Measurements from ENCODE around the gene TTLL11.

The TTLL11 gene

DNA sequence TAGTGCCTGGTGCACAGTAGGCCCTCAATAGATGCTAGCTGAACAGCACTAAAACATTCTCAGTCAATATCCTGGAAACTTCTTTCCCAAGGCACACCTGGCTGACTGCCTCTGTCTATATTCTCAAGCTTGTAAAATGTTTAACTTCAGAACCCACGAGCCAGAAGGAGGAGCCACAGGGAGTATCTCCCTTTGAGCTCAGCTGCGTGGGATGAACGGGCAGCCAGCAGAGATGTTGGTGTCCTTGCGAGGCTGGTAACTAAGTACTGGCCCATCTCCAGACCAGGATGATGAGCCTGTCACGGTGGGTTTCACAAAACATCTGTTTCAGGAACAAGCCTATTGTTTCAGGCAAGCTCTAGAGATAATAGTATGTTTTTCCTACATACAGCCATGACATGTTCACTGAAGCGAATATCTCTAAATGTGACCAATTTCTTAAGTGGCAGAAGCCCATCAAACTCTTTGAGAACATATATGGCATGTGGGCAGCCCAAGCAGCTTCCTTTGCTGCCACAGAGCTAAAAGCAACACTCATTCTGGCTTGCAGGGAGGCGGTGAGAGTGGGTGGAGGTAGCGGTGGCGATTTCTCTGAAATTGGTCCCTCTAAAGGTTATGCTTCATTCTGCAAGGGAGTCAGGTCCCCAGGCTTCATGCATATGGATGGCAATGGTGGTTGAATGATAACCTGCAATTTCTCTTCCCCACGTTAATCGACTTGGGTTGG, 206.2 kb downstream of the TTLL11 start:
- ChIA-PET POLR2A (no interaction called here), CTCF (interaction anchor here (0.6 to 1.4 kb wide), 5 partner anchors 8 to 140 kb away, joined by 3 to 4 read pairs (median 3); no protein-coding TSS in a partner anchor)
- TF ChIP-seq, protein P1, sequence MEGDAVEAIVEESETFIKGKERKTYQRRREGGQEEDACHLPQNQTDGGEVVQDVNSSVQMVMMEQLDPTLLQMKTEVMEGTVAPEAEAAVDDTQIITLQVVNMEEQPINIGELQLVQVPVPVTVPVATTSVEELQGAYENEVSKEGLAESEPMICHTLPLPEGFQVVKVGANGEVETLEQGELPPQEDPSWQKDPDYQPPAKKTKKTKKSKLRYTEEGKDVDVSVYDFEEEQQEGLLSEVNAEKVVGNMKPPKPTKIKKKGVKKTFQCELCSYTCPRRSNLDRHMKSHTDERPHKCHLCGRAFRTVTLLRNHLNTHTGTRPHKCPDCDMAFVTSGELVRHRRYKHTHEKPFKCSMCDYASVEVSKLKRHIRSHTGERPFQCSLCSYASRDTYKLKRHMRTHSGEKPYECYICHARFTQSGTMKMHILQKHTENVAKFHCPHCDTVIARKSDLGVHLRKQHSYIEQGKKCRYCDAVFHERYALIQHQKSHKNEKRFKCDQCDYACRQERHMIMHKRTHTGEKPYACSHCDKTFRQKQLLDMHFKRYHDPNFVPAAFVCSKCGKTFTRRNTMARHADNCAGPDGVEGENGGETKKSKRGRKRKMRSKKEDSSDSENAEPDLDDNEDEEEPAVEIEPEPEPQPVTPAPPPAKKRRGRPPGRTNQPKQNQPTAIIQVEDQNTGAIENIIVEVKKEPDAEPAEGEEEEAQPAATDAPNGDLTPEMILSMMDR (IDR thresholded peaks at IDR 0.05; ENCODE audit: control extremely low read depth, extremely low read depth, low read depth, missing control alignments) = no peak
- no peak for DNase-seq (ENCODE audit: extremely low spot score)

DNA sequence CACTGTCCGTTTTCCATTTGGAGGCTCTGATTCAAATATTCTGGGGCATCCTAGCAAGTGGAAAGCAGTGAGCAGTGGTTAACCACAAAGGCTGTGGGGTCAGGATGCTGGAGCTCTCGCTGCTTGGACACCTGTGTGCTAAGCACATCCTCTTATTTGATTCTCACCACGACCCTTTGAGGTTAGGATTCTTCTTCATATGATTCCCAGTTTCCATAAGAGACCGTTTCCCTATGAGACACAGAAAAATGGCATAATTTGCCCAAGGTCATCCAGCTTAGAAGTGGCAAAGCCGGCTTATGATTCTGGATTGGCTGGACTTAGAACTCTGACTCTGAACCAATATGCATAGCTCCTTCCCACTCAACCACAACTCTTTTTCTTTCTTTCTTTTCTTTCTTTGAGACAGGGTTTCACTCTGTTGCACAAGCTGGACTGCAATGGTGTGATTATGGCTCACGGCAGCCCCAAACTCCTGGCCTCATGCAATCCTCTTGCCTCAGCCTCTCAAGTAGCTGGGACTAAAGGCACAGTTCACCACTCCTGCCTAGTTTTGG, 207.7 kb downstream of the TTLL11 start:
- TF ChIP-seq, protein P1 (IDR thresholded peaks at IDR 0.05; ENCODE audit: control extremely low read depth, extremely low read depth, low read depth, missing control alignments) = no peak
- DNase-seq (ENCODE audit: extremely low spot score) = no peak
- ChIA-PET CTCF (interaction anchor here (1.0 to 1.6 kb wide), 4 partner anchors 12 to 925 kb away, joined by 3 read pairs; no protein-coding TSS in a partner anchor), POLR2A (no interaction called here)

DNA sequence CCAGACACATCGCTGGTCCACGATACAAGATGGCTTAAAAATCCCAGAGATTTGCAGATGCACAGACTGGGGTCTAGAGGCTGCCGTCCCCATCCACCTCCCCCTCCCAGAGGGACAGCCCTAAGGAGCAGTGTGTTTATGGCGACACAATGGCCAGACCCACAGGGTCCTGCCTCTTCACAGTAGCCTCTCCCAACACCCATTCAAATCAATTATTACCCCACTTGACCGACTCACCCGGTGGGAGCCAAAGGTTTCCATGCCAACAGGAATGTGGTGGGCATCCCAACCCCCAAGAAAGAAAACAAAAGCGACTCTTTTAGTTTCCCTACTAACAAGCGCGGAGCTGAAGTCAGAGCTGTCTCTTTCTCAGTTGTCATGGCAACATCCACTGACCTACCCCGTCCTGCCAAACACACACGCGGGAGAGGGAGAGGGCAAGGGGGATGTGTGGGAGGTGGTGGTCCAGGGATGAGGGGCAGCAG, 209.0 kb downstream of the TTLL11 start:
- DNase-seq (ENCODE audit: extremely low spot score) = no peak
- ChIA-PET POLR2A (no interaction called here), CTCF (interaction anchor here (1.6 kb wide), 1 partner anchor 111 kb away, joined by 3 read pairs; no protein-coding TSS in a partner anchor)
- TF ChIP-seq, protein P1 (IDR thresholded peaks at IDR 0.05; ENCODE audit: control extremely low read depth, extremely low read depth, low read depth, missing control alignments) = no peak

DNA sequence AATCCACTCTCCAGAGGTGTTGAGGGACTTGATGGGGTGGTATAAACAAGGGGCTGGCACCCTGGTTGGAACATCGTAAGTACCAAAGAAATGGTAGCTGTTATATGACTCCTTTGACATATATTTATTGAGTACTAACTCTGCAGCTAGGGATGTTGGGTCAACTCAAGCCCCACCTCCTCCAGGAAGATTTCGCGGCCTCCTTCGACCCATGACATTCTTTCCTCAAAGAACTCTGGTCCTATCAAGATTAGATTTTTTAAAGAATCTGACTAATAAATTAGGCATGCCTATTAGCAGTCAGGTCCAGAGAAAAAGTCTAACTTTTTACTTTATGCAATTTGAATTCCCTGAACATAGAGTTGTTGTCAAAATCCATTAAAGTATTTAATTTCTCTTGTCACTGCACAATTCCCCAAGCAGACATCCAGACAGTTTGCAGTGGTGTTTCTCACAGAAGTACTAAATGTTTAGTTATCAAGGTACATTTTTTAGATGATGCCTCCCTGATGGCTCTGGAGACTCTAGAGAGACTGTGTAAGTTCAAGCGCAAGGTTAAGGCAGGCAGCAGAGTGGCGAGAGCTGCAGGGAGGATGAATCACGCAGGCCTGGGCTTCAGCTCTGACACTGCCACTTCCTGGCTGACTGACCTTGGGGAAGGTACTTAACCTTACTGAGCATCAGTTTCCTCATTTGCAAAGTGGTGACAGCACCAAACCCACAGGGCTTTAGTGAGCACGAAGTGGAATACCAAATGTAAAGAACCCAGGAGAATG, 209.6 kb downstream of the TTLL11 start:
- POLR2A ChIA-PET = no interaction called here
- CTCF ChIA-PET = interaction anchor here (1.6 kb wide), 1 partner anchor 112 kb away, joined by 3 read pairs; no protein-coding TSS in a partner anchor

DNA sequence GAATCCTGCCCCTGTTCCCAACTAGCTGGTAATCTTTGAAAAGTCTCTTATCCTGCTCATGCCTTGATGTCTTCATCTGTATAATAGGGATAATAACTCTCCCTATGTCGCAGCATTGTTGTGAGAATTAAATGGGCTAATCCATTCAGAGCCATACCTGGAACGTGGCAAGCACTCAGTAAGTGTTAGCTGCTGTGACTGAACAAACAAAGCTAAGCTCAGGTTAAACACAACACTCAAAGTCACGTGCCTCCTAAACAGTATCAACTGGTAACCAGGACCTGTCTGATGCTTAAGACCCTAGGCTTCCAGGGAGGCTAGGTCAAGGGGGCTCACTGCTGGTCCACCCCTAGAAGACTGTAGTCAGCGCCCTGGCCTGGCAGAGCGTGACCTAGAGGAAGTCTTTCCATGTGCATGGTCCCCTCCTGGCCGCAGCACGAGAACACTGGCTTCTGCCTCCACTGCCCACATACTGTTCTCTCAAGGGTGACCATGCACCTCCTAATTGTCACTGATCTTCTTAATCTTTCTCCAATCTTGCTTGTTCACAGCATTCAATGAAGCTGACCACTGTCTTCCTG, 211.1 kb downstream of the TTLL11 start:
- ChIA-PET POLR2A (no interaction called here), CTCF (no interaction called here)
- TF ChIP-seq, protein P1 (IDR thresholded peaks at IDR 0.05; ENCODE audit: control extremely low read depth, extremely low read depth, low read depth, missing control alignments) = no peak
- no peak for DNase-seq (ENCODE audit: extremely low spot score)

More for the DNA sequence above, 209.6 kb downstream of the TTLL11 start:
- TF ChIP-seq, protein P1 (IDR thresholded peaks at IDR 0.05; ENCODE audit: control extremely low read depth, extremely low read depth, low read depth, missing control alignments) = no peak
- DNase-seq (ENCODE audit: extremely low spot score) = no peak

DNA sequence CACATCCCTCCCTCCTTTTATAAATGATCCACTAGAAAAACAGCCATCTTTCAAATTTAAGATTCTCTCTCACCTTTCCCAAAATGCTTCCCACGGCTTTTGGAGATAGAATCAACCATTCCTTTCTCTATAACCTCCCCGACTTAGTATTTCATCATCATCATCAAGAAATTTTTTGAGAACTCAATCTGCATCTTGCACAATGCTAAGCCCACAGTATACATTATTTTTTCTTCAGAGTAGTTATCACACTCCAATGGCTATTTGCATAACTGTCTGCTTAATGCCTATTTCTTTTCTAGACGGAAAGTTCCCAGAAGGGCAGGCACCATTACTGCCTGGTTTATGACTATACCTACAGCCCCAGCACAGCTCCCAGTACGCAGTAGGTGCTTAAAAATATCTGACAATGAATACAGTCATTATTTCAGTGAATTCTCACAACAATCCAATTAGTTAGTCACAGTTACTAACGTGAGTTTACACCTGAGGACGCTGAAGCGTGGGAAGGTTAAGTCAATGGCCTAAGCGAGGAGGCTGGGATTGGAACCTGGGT, 212.7 kb downstream of the TTLL11 start:
- POLR2A ChIA-PET = no interaction called here
- DNase-seq (ENCODE audit: extremely low spot score) = no peak
- CTCF ChIA-PET = no interaction called here
- TF ChIP-seq, protein P1 (IDR thresholded peaks at IDR 0.05; ENCODE audit: control extremely low read depth, extremely low read depth, low read depth, missing control alignments) = no peak

Measured in GM10248 (cell line).